H9 (cell line): ENCODE results near the gene ZNF672. TPM values are rescaled to one million over a fixed set of nuclear protein-coding genes. Genes with fewer than 3 reads are reported as not detected.

Source experiments
- DNase-seq: peaks from one replicate; pipeline ENCODE4 v3.0.0-alpha.2; 2017
- H2AFZ ChIP-seq: one replicate; pipeline ENCODE4 v1.6.1; 2013; ENCODE audit warnings: mild to moderate bottlenecking, low read length, control low read depth, moderate library complexity
- H2AK5ac ChIP-seq: 2 replicates; pipeline ENCODE4 v1.6.1; 2013; ENCODE audit warnings: low read length, control low read depth, mixed read lengths; ENCODE audit not compliant: insufficient read length
- H2BK120ac ChIP-seq: one replicate; pipeline ENCODE4 v1.6.1; 2013; ENCODE audit warnings: low read depth, mild to moderate bottlenecking, low read length, control low read depth, inconsistent platforms; ENCODE audit not compliant: poor library complexity, severe bottlenecking
- H2BK12ac ChIP-seq: 2 replicates; pipeline ENCODE4 v1.6.1; 2013; ENCODE audit warnings: low read length, control low read depth, mixed read lengths, low read depth; ENCODE audit not compliant: insufficient read length
- H2BK15ac ChIP-seq: 2 replicates; pipeline ENCODE4 v1.6.1; 2013; ENCODE audit warnings: low read depth, low read length, control low read depth
- H2BK20ac ChIP-seq: one replicate; pipeline ENCODE4 v1.6.1; 2013; ENCODE audit warnings: low read depth, mild to moderate bottlenecking, low read length, control low read depth, inconsistent platforms; ENCODE audit not compliant: poor library complexity, severe bottlenecking
- H2BK5ac ChIP-seq: 2 replicates; pipeline ENCODE4 v1.6.1; 2013; ENCODE audit warnings: low read length, control low read depth, mixed read lengths; ENCODE audit not compliant: insufficient read length
- H3K14ac ChIP-seq: 2 replicates; pipeline ENCODE4 v1.6.1; 2013; ENCODE audit warnings: low read length, control low read depth; ENCODE audit not compliant: insufficient read depth
- H3K18ac ChIP-seq: 2 replicates; pipeline ENCODE4 v1.6.1; 2013; ENCODE audit warnings: low read depth, mild to moderate bottlenecking, mixed read lengths, low read length, control low read depth; ENCODE audit not compliant: insufficient read length
- H3K23ac ChIP-seq: 2 replicates; pipeline ENCODE4 v1.6.1; 2013; ENCODE audit warnings: low read length, control low read depth, mixed read lengths, low read depth; ENCODE audit not compliant: insufficient read length
- H3K23me2 ChIP-seq: 2 replicates; pipeline ENCODE4 v1.6.1; 2013; ENCODE audit warnings: low read depth, mild to moderate bottlenecking, mixed read lengths, low read length, control low read depth; ENCODE audit not compliant: insufficient read length, poor library complexity, severe bottlenecking
- H3K27ac ChIP-seq: 2 replicates; pipeline ENCODE4 v1.5.1; 2013; ENCODE audit warnings: low read length, control low read depth, mixed read lengths, low read depth; ENCODE audit not compliant: insufficient read length
- H3K27me3 ChIP-seq: 2 replicates; pipeline ENCODE4 v1.6.1; 2013; ENCODE audit warnings: low read length, control low read depth, inconsistent platforms; ENCODE audit not compliant: insufficient read depth
- H3K4ac ChIP-seq: 2 replicates; pipeline ENCODE4 v1.6.1; 2013; ENCODE audit warnings: low read depth, mild to moderate bottlenecking, control low read depth, inconsistent platforms, low read length, moderate library complexity
- H3K4me1 ChIP-seq: 2 replicates; pipeline ENCODE4 v1.6.1; 2013; ENCODE audit warnings: low read length, control low read depth, inconsistent platforms; ENCODE audit not compliant: insufficient read depth
- H3K4me2 ChIP-seq: 2 replicates; pipeline ENCODE4 v1.6.1; 2013; ENCODE audit warnings: low read length, control low read depth, mixed read lengths; ENCODE audit not compliant: insufficient read length, insufficient read depth
- H3K56ac ChIP-seq: 2 replicates; pipeline ENCODE4 v1.6.1; 2013; ENCODE audit warnings: low read depth, mild to moderate bottlenecking, mixed read lengths, low read length, control low read depth; ENCODE audit not compliant: insufficient read length
- H3K79me1 ChIP-seq: 2 replicates; pipeline ENCODE4 v1.6.1; 2013; ENCODE audit warnings: low read depth, mild to moderate bottlenecking, moderate library complexity, low read length, control low read depth, inconsistent platforms; ENCODE audit not compliant: insufficient read depth, poor library complexity, severe bottlenecking
- H3K79me2 ChIP-seq: 2 replicates; pipeline ENCODE4 v1.6.1; 2013; ENCODE audit warnings: low read length, control low read depth, inconsistent platforms; ENCODE audit not compliant: insufficient read depth
- H3K9ac ChIP-seq: 2 replicates; pipeline ENCODE4 v1.6.1; 2013; ENCODE audit warnings: low read length, control low read depth, mixed read lengths; ENCODE audit not compliant: insufficient read length; ENCODE audit errors: extremely low read depth
- H3K9me3 ChIP-seq: one replicate; pipeline ENCODE4 v1.6.1; 2013; ENCODE audit warnings: low read depth, low read length, inconsistent platforms; ENCODE audit not compliant: control insufficient read depth
- H3T11ph ChIP-seq: one replicate; pipeline ENCODE4 v1.6.1; 2013; ENCODE audit warnings: mild to moderate bottlenecking, low read length, control low read depth, inconsistent platforms
- H4K20me1 ChIP-seq: one replicate; pipeline ENCODE4 v1.6.1; 2013; ENCODE audit not compliant: control insufficient read depth, insufficient read length, insufficient read depth
- H4K5ac ChIP-seq: 2 replicates; pipeline ENCODE4 v1.6.1; 2013; ENCODE audit warnings: low read depth, mild to moderate bottlenecking, mixed read lengths, low read length, control low read depth; ENCODE audit not compliant: insufficient read length
- H4K8ac ChIP-seq: replicated peaks from 2 replicates; pipeline ENCODE4 v1.6.1; 2013; ENCODE audit warnings: low read length, control low read depth, mixed read lengths, low read depth; ENCODE audit not compliant: insufficient read length
- H4K91ac ChIP-seq: 2 replicates; pipeline ENCODE4 v1.6.1; 2013; ENCODE audit warnings: low read depth, mild to moderate bottlenecking, moderate library complexity, mixed read lengths, low read length, control low read depth; ENCODE audit not compliant: insufficient read length
- H3K27ac Mint-ChIP-seq, 3 experiments: 2 replicates in 2 of 3; 3 replicates in 1 of 3; pipeline ENCODE4 v1.8.0; 2020 to 2021; ENCODE audit warnings: mixed read lengths in 3 of 3, mild to moderate bottlenecking in 1 of 3, moderate library complexity in 1 of 3
- H3K27me3 Mint-ChIP-seq: 2 replicates; pipeline ENCODE4 v1.8.0; 2021; ENCODE audit warnings: low read depth, mild to moderate bottlenecking, moderate library complexity, mixed read lengths
- H3K36me3 Mint-ChIP-seq, 3 experiments: 2 replicates in 2 of 3; 3 replicates in 1 of 3; pipeline ENCODE4 v1.8.0; 2020 to 2021; ENCODE audit warnings: low read depth in 3 of 3, mixed read lengths in 3 of 3; ENCODE audit not compliant: insufficient read depth in 1 of 3
- H3K4me1 Mint-ChIP-seq, 2 experiments: 2 replicates each; pipeline ENCODE4 v1.8.0; 2020; ENCODE audit warnings: mixed read lengths in 2 of 2
- H3K4me3 Mint-ChIP-seq, 2 experiments: 2 replicates in 1 of 2; 3 replicates in 1 of 2; pipeline ENCODE4 v1.8.0; 2020 to 2021; ENCODE audit warnings: mild to moderate bottlenecking in 2 of 2, mixed read lengths in 2 of 2, moderate library complexity in 1 of 2
- H3K9me3 Mint-ChIP-seq, 2 experiments: 2 replicates in 1 of 2; 3 replicates in 1 of 2; pipeline ENCODE4 v1.8.0; 2020; ENCODE audit warnings: mild to moderate bottlenecking in 2 of 2, mixed read lengths in 2 of 2, moderate library complexity in 1 of 2
- WGBS: extraction: QIAGEN DNeasy Blood & Tissue Kit; methylation state at CpG from one replicate; pipeline ENCODE4 v1.1.7; 2013; ENCODE audit warnings: missing lambda C conversion rate, low lambda C conversion rate, mixed read lengths; ENCODE audit not compliant: insufficient read length; ENCODE audit errors: extremely low coverage; 5-methylcytosine and 5-hydroxymethylcytosine counted together
- total RNA-seq: library from RNA; stranded (reverse); gene quantifications from 2 replicates; pipeline ENCODE4 v1.2.1, GENCODE V29; 2021
- TF ChIP-seq, protein P1 (sequence below): fragments of 200-600 bp; sonication (generic); conservative IDR thresholded peaks from 3 replicates; pipeline ENCODE4 v1.8.0; 2021; ENCODE audit warnings: antibody characterized with exemption, mild to moderate bottlenecking

The ZNF672 gene
- total RNA-seq, 1 experiment from 2014 or later: 29.4 TPM

DNA sequence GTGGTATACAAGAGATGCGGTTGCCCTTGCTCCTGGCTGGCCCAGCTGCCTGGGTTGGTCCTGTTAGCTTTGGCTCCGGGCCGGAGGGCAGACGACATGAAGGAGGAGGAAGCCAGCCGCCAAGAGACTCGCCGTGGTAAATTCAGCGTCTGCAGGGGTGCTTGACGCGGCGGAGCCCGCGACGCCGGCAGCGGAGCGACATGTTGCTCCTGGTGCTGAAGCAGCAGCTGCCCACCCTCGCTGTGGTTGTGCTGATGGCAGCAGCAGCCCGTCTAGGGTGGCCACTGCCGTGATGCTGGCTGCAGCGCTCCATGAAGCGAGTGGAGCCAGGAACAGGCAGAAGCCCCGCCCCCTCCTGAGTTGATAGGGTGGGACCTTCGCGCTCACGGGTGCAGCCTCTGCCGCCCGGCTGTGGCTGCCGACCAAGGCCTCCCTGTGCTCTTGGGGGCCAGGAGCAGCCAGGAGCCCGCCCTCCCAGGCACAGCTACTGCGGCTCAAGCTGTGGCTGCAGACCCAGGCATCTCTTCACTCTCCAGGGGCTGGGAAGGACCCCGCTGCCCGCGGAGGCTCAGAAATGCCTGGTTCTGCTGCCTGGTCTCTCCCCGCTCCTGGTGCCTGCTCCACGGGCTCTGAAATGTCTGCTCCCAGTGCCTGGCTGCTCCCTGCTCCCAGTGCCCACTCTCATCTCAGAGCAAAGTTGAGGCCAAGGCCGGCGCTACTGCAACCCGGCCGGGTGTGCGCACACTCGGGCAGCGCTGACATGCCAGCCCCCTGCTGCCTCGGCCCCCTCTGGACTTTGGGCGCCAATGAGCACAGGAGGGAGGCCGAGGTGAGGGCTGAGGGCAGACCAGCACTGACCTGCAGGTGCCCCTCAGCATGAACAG lies 25.2 kb downstream of the ZNF672 start:
- TF ChIP-seq, protein P1, sequence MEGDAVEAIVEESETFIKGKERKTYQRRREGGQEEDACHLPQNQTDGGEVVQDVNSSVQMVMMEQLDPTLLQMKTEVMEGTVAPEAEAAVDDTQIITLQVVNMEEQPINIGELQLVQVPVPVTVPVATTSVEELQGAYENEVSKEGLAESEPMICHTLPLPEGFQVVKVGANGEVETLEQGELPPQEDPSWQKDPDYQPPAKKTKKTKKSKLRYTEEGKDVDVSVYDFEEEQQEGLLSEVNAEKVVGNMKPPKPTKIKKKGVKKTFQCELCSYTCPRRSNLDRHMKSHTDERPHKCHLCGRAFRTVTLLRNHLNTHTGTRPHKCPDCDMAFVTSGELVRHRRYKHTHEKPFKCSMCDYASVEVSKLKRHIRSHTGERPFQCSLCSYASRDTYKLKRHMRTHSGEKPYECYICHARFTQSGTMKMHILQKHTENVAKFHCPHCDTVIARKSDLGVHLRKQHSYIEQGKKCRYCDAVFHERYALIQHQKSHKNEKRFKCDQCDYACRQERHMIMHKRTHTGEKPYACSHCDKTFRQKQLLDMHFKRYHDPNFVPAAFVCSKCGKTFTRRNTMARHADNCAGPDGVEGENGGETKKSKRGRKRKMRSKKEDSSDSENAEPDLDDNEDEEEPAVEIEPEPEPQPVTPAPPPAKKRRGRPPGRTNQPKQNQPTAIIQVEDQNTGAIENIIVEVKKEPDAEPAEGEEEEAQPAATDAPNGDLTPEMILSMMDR: no peak
- H3K9me3 Mint-ChIP-seq: peaks cover 0 to 2% of the 10 kb centered on the region in 2 experiments; a peak in 2 of 5 replicates
- H2AFZ ChIP-seq: no peak overlapping the region
- no peak overlapping the region for H3K27ac Mint-ChIP-seq
- peak overlapping the region; percentile 39 for H3K9ac ChIP-seq
- no peak overlapping the region for H2BK5ac ChIP-seq
- peak overlapping the region; percentile 74 to 78 for H3K4me3 Mint-ChIP-seq
- no peaks in the 10 kb centered on the region for H3K4me1 ChIP-seq
- peak overlapping the region; percentile 68 for H3K18ac ChIP-seq
- no peak overlapping the region for H2BK12ac ChIP-seq
- no peak overlapping the region for H2BK120ac ChIP-seq
- H3K27ac ChIP-seq: no peak overlapping the region
- no peak overlapping the region for H2BK20ac ChIP-seq
- H3K56ac ChIP-seq: no peak overlapping the region
- H3K79me1 ChIP-seq: no peaks in the 10 kb centered on the region
- no peak overlapping the region for H3K4ac ChIP-seq
- no peak overlapping the region for H2BK15ac ChIP-seq
- H3K27me3 Mint-ChIP-seq: peaks cover 53% of the 10 kb centered on the region
- DNase-seq: peak; percentile 82
- no peak overlapping the region for H4K8ac ChIP-seq
- peaks cover 16% of the 10 kb centered on the region for H3K23me2 ChIP-seq
- peak overlapping the region; percentile 91 for H3K4me2 ChIP-seq
- peaks cover 19 to 22% of the 10 kb centered on the region in 2 experiments for H3K4me1 Mint-ChIP-seq
- no peak overlapping the region for H4K91ac ChIP-seq
- H3K36me3 Mint-ChIP-seq: peaks cover 0 to 2% (median 0%) of the 10 kb centered on the region in 3 experiments; a peak in 1 of 7 replicates
- H3K79me2 ChIP-seq: no peaks in the 10 kb centered on the region
- no CpG with 5 or more reads among the region's 46 CpGs for WGBS
- no peak overlapping the region for H3K23ac ChIP-seq
- no peaks in the 10 kb centered on the region; the same call in 1 of the 2 replicates for H3K27me3 ChIP-seq
- H4K5ac ChIP-seq: no peak overlapping the region
- no peak overlapping the region for H3T11ph ChIP-seq
- no peak overlapping the region for H2AK5ac ChIP-seq
- no peaks in the 10 kb centered on the region for H4K20me1 ChIP-seq
- H3K9me3 ChIP-seq: no peaks in the 10 kb centered on the region
- H3K14ac ChIP-seq: peak overlapping the region; percentile 66
